Neural cell (in vitro differentiated cells): ENCODE measurements around the gene ELOB. TPM values are rescaled to one million over a fixed set of nuclear protein-coding genes. Genes with fewer than 3 reads are reported as not detected.

ENCODE experiments used
- H2AFZ ChIP-seq: fragments of 200-600, 300-800 bp; sonication (generic), shearing (Covaris generic); 2 replicates; pipeline ENCODE4 v1.6.0; 2014; ENCODE audit warnings: low read depth, mild to moderate bottlenecking, antibody characterized with exemption, low read length, moderate library complexity
- H3F3A ChIP-seq: fragments of 200-600 bp; shearing (Covaris generic); 2 replicates; pipeline ENCODE4 v1.6.1; 2016; ENCODE audit warnings: mild to moderate bottlenecking, moderate library complexity, mixed read lengths, antibody characterized with exemption, low read length; ENCODE audit not compliant: insufficient read depth, poor library complexity, severe bottlenecking
- H3K27ac ChIP-seq: fragments of 200-600, 300-800 bp; sonication (generic), shearing (Covaris generic); 2 replicates; pipeline ENCODE4 v1.5.1; 2014; ENCODE audit warnings: mild to moderate bottlenecking, low read length, moderate library complexity
- H3K27me3 ChIP-seq: fragments of 300-800, 200-600 bp; sonication (generic), shearing (Covaris generic); 2 replicates; pipeline ENCODE4 v1.6.0; 2014; ENCODE audit warnings: mild to moderate bottlenecking, low read depth, low read length, moderate library complexity; ENCODE audit not compliant: insufficient read depth
- H3K36me3 ChIP-seq: fragments of 300-800, 200-600 bp; sonication (generic), shearing (Covaris generic); 2 replicates; pipeline ENCODE4 v1.5.1; 2014; ENCODE audit warnings: mild to moderate bottlenecking, antibody characterized with exemption, low read length, moderate library complexity; ENCODE audit not compliant: insufficient read depth
- H3K4me2 ChIP-seq: fragments of 300-800, 200-600 bp; sonication (generic), shearing (Covaris generic); 2 replicates; pipeline ENCODE4 v1.6.0; 2014; ENCODE audit warnings: mild to moderate bottlenecking, low read length
- H3K4me3 ChIP-seq: fragments of 300-800, 200-600 bp; sonication (generic), shearing (Covaris generic); 2 replicates; pipeline ENCODE4 v1.5.1; 2014; ENCODE audit warnings: mild to moderate bottlenecking, low read length, moderate library complexity
- H3K79me2 ChIP-seq: fragments of 200-600 bp; shearing (Covaris generic); replicated peaks from 2 replicates; pipeline ENCODE4 v1.6.0; 2014; ENCODE audit warnings: mild to moderate bottlenecking, low read length, moderate library complexity; ENCODE audit not compliant: insufficient read depth
- H3K9ac ChIP-seq: fragments of 300-800, 200-600 bp; sonication (generic), shearing (Covaris generic); 2 replicates; pipeline ENCODE4 v1.6.1; 2016; ENCODE audit warnings: mild to moderate bottlenecking, low read length, mixed read lengths
- H3K9me2 ChIP-seq: fragments of 200-600 bp; shearing (Covaris generic); 2 replicates; pipeline ENCODE4 v1.6.1; 2016; ENCODE audit warnings: mild to moderate bottlenecking, low read length, mixed read lengths; ENCODE audit not compliant: insufficient read depth
- H3K9me3 ChIP-seq: fragments of 200-600, 300-800 bp; sonication (generic), shearing (Covaris generic); 2 replicates; pipeline ENCODE4 v1.6.1; 2016; ENCODE audit warnings: mild to moderate bottlenecking, mixed run types, low read length, moderate library complexity, mixed read lengths
- H4K20me1 ChIP-seq: fragments of 200-600 bp; shearing (Covaris generic); 2 replicates; pipeline ENCODE4 v1.6.1; 2016; ENCODE audit warnings: mild to moderate bottlenecking, mixed run types; ENCODE audit not compliant: insufficient read depth
- CTCF ChIP-seq: fragments of 450-650 bp; IDR thresholded peaks from 2 replicates; pipeline ENCODE4 v1.5.1; 2014; ENCODE audit warnings: antibody characterized with exemption, mild to moderate bottlenecking, moderate library complexity; ENCODE audit not compliant: poor library complexity, severe bottlenecking
- EP300 ChIP-seq: fragments of 450-650 bp; conservative IDR thresholded peaks from 2 replicates; pipeline ENCODE4 v1.6.1; 2014; ENCODE audit warnings: antibody characterized with exemption, mild to moderate bottlenecking, moderate library complexity; ENCODE audit not compliant: poor library complexity, severe bottlenecking
- EZH2 ChIP-seq: fragments of 200-600, 300-800 bp; shearing (Covaris generic), sonication (generic); IDR thresholded peaks from 2 replicates; pipeline ENCODE4 v1.6.1; 2014; ENCODE audit warnings: antibody characterized with exemption, low read length, borderline replicate concordance, mild to moderate bottlenecking; ENCODE audit not compliant: insufficient read depth, poor library complexity, severe bottlenecking
- MXI1 ChIP-seq: fragments of 450-650 bp; conservative IDR thresholded peaks from 2 replicates; pipeline ENCODE4 v1.6.1; 2014; ENCODE audit warnings: antibody characterized with exemption, mild to moderate bottlenecking; ENCODE audit not compliant: poor library complexity, severe bottlenecking
- POLR2AphosphoS5 ChIP-seq: IDR thresholded peaks from 2 replicates; pipeline ENCODE4 v1.6.1; 2012
- RAD21 ChIP-seq: fragments of 450-650 bp; conservative IDR thresholded peaks from 2 replicates; pipeline ENCODE4 v1.6.1; 2014; ENCODE audit warnings: antibody characterized with exemption, mild to moderate bottlenecking, moderate library complexity
- SMC3 ChIP-seq: fragments of 450-650 bp; conservative IDR thresholded peaks from 2 replicates; pipeline ENCODE4 v1.6.1; 2014; ENCODE audit warnings: antibody characterized with exemption, mild to moderate bottlenecking, moderate library complexity; ENCODE audit not compliant: poor library complexity
- TAF1 ChIP-seq: IDR thresholded peaks from 2 replicates; pipeline ENCODE4 v1.6.1; 2012; ENCODE audit warnings: low read depth
- polyA plus RNA-seq: library from polyadenylated mRNA; depleted of rRNA; stranded (reverse); fragments of >200 nt; gene quantifications from 2 replicates; pipeline ENCODE4 v1.2.3, GENCODE V29; 2014
- TF ChIP-seq, protein P1 (sequence below): IDR thresholded peaks from 2 replicates; pipeline ENCODE4 v1.6.1; 2012; ENCODE audit warnings: borderline replicate concordance

The ELOB gene
- polyA plus RNA-seq, 1 donor from 2014 or later: 513 TPM

GRCh38 chr16:2799859-2800226 lies 22.8 kb upstream of the ELOB start:
- no peaks in the 10 kb centered on the region for H3F3A ChIP-seq
- H3K4me2 ChIP-seq: no peak overlapping the region
- peaks cover 10% of the 10 kb centered on the region for H3K9me3 ChIP-seq
- no peaks in the 10 kb centered on the region for H3K79me2 ChIP-seq
- no peak overlapping the region for H3K9ac ChIP-seq
- no peaks in the 10 kb centered on the region for H4K20me1 ChIP-seq
- no peak overlapping the region for H3K4me3 ChIP-seq
- no peaks in the 10 kb centered on the region for H3K9me2 ChIP-seq
- H3K36me3 ChIP-seq: no peaks in the 10 kb centered on the region
- no peak for TF ChIP-seq RAD21
- TF ChIP-seq EZH2: no peak
- TF ChIP-seq MXI1: no peak
- TF ChIP-seq, protein P1, sequence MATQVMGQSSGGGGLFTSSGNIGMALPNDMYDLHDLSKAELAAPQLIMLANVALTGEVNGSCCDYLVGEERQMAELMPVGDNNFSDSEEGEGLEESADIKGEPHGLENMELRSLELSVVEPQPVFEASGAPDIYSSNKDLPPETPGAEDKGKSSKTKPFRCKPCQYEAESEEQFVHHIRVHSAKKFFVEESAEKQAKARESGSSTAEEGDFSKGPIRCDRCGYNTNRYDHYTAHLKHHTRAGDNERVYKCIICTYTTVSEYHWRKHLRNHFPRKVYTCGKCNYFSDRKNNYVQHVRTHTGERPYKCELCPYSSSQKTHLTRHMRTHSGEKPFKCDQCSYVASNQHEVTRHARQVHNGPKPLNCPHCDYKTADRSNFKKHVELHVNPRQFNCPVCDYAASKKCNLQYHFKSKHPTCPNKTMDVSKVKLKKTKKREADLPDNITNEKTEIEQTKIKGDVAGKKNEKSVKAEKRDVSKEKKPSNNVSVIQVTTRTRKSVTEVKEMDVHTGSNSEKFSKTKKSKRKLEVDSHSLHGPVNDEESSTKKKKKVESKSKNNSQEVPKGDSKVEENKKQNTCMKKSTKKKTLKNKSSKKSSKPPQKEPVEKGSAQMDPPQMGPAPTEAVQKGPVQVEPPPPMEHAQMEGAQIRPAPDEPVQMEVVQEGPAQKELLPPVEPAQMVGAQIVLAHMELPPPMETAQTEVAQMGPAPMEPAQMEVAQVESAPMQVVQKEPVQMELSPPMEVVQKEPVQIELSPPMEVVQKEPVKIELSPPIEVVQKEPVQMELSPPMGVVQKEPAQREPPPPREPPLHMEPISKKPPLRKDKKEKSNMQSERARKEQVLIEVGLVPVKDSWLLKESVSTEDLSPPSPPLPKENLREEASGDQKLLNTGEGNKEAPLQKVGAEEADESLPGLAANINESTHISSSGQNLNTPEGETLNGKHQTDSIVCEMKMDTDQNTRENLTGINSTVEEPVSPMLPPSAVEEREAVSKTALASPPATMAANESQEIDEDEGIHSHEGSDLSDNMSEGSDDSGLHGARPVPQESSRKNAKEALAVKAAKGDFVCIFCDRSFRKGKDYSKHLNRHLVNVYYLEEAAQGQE: no peak
- TF ChIP-seq SMC3: no peak
- H3K27me3 ChIP-seq: no peaks in the 10 kb centered on the region
- H2AFZ ChIP-seq: no peak overlapping the region
- H3K27ac ChIP-seq: no peak overlapping the region

- H3K9ac ChIP-seq: no peak overlapping the region
- H4K20me1 ChIP-seq: no peaks in the 10 kb centered on the region
- no peaks in the 10 kb centered on the region for H3K9me2 ChIP-seq
- no peaks in the 10 kb centered on the region for H3K79me2 ChIP-seq
- peaks cover 6% of the 10 kb centered on the region for H3K9me3 ChIP-seq
- H3K4me3 ChIP-seq: no peak overlapping the region
- no peak overlapping the region for H2AFZ ChIP-seq
- no peaks in the 10 kb centered on the region for H3F3A ChIP-seq
- TF ChIP-seq EZH2 (no peak), TAF1 (no peak), SMC3 (no peak), MXI1 (no peak), RAD21 (no peak), CTCF (no peak), POLR2AphosphoS5 (no peak), EP300 (no peak)
- TF ChIP-seq, protein P1: no peak
- H3K27ac ChIP-seq: no peak overlapping the region
- no peaks in the 10 kb centered on the region for H3K36me3 ChIP-seq
- no peaks in the 10 kb centered on the region for H3K27me3 ChIP-seq
- H3K4me2 ChIP-seq: no peak overlapping the region
Measured at GRCh38 chr16:2799205-2799858, 22.3 kb upstream of the ELOB start.
